GM18861 (cell line): ENCODE measurements around the gene TGFB1.
"Not testable (repeated sequence)": the region's sequence is repeated elsewhere in the genome, so short reads cannot be mapped to it uniquely, and the experiment has no call there.

Experiments used
- ATAC-seq: cut with Tn5 transposase; IDR thresholded peaks from one replicate; pipeline ENCODE4 v1.9.1; 2021; ENCODE audit not compliant: unreplicated experiment

The TGFB1 gene

DNA sequence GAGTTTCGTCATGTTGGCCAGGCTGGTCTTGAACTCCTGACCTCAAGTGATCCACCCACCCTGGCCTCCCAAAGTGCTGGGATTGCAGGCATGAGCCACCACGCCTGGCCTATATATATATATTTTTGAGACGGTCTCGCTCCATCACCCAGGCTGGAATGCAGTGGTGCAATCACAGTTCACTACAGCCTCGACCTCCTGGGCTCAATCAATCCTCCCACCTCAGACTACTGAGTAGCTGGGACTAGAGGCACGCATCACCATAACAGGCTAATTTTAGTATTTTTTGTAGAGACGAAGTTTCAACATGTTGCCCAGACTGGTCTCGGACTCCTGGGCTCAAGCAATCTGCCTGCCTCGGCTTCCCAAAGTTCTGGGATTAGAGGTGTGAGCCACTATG is 6.8 kb downstream of the TGFB1 start:
- ATAC-seq, result not testable (repeated sequence)

DNA sequence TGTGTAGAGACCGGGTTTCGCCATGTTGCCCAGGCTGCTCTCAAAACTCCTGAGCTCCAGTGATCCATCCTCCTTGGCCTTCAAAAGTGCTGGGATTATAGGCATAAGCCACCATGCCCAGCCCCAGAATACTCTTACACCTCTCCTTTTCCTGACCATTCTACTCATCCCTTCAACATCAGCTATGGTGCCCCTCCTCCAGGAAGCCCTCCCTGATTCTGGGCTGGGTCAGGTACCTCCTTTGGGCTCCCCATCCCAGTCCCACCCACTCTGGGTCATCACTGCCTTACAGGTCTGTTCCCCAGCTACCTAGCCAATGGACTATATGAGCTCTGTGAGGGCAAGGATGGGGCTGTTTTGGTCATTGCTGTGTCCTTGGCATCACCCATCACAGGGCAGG is 9.6 kb downstream of the TGFB1 start:
- no peak for ATAC-seq

DNA sequence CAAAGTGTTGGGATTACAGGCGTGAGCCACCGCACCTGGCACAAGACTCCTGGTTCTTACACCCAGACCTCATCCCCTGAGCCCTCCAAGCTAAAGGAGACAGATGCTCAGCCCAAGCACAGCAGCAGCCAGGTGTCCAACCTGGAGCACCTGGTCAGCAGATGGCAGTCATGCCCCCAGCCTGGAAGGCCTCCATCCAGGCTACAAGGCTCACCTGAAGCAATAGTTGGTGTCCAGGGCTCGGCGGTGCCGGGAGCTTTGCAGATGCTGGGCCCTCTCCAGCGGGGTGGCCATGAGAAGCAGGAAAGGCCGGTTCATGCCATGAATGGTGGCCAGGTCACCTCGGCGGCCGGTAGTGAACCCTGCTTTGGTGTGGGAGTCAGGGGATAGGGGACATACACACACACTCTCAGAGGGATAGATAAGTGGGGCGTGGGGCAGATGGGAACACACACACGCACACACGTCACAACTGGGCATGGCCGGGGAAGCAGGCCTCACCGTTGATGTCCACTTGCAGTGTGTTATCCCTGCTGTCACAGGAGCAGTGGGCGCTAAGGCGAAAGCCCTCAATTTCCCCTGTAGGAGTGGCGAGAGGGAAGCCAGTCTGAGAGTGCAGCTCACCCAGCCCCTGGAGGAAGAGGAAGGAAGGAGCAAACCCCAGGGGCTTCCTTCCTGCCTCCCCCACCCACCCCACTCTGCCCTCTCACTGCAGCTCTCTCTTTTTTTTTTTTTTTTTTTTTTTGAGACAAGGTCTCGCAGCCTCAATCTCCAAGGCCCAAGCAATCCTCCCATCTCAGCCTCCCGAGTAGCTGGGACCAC is 11.8 kb downstream of the TGFB1 start:
- ATAC-seq, result no peak

DNA sequence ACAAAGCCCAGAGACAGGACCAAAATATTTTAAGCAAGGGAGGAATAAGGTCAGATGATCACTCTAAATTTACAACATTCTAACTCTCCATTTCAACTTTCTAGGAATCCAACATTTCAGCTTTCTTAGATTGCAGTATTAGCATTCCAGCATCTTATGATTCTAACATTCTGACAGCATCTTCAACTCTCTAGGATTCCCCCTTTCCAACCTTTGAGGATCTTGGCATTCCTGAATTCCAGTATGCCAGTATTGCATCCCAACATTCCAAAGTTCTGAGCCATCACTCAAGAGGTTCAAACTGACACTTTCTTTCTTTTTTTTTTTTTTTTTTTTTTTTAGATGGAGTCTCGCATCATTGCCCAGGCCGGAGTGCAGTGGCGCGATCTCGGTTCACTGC is 13.8 kb downstream of the TGFB1 start:
- no peak for ATAC-seq

DNA sequence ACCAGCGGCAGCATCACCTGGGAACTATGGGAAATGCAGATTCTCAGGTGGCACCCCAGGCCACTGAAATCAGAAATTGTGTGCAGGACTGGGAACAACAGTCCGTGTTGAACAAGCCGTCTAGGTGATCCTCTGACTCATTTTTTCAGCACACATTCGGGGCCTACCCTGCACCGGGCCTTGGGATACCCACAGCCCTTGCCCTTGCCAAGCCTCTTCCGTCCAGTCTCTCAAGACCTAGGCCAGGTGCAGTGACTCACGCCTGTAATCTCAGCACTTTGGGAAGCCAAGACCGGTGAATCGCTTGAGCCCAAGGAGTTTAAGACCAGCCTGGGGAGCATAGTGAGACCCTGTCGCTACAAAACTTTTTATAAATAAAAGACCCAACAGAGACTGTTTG is 18.3 kb downstream of the TGFB1 start:
- ATAC-seq, result no peak

DNA sequence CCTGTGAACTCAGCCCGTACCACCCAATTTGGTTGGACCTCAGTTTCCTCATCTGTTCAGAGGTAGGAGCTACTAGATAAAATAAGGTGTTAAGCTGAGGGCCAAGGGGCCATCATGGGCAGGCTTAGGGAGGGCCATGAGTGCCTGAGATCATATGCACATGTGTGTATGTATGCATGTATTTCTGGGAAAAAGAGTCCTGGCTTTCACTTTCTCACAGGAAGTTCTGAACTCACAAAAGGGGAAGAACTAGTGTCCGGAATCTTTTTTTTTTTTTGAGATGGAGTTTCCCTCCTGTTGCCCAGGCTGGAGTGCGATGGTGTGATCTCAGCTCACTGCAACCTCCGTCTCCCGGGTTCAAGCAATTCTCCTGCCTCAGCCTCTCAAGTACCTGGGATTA is 18.9 kb downstream of the TGFB1 start:
- ATAC-seq, result no peak

DNA sequence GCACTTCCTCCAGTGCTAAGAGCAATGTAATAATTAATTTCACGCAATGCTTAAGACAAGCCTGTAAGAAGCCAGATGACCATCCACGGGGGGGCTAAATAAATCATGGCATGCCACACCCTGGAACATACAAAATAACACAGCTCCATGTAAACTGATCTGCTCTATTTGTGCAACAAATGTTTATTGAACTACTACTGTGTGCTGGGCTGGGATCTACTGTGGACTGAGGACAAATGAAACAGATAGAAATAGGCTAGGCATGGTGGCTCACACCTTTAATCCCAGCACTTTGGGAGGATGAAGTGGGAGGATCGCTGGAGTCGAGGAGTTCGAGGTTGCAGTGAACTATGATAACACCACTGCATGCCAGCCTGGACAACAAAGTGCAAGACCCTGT is 21.3 kb downstream of the TGFB1 start:
- ATAC-seq, result no peak

DNA sequence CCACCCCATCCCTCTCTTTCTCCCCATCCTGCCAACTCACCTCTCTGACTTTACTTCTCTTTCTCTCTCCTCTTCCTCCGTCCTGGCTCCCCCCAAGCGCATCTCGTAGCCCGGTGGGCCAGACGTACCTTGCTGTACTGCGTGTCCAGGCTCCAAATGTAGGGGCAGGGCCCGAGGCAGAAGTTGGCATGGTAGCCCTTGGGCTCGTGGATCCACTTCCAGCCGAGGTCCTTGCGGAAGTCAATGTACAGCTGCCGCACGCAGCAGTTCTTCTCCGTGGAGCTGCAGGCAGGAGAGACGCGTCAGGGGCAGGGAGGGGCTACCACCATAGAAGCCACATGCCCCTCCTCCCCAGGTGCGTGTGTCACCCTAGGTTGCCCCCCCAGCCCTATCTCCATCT is 21.7 kb downstream of the TGFB1 start:
- ATAC-seq, result no peak

DNA sequence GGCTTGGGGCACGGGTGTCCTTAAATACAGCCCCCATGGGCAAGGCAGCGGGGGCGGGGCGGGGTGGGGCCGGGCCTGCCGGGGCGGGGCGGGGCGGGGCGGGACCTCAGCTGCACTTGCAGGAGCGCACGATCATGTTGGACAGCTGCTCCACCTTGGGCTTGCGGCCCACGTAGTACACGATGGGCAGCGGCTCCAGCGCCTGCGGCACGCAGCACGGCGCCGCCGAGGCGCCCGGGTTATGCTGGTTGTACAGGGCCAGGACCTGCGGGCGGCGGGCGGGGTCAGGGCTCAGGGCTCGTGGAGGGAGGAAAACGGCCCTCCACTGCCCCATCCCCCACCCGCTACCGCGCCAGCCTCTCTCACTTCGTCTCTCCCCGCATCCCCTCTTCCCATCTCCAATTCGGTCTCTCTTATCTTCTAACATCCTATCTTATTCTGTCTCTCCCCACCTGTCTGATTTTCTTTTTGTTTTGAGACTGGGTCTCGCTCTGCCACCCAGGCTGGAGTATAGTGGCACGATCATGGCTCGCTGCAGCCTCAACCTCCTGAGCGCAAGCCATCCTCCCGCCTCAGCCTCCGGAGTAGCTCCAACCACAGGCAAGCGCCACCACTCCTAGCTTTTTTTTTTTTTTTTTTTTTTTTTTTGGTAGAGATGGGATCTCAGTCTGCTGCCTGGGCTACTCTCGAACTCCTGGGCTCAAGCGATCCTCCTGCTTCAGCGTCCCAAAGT is 22.6 kb downstream of the TGFB1 start:
- no peak for ATAC-seq

DNA sequence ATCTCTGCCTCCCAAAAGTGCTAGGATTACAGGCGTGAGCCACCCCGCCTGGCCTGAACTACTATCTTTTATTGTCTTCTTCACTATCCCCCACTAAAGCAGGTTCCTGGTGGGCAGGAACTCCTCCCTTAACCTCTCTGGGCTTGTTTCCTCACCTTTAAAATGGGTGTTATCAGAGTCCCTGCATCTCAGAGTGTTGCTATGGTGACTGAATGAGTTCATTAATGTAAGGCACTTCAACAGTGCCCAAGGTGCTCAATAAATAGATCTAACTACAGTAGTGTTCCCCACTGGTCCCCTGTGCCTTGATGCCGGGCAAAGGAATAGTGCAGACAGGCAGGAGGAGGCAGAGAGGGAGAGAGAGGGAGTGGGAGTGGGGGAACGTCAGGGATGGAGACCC is 23.2 kb downstream of the TGFB1 start:
- no peak for ATAC-seq

DNA sequence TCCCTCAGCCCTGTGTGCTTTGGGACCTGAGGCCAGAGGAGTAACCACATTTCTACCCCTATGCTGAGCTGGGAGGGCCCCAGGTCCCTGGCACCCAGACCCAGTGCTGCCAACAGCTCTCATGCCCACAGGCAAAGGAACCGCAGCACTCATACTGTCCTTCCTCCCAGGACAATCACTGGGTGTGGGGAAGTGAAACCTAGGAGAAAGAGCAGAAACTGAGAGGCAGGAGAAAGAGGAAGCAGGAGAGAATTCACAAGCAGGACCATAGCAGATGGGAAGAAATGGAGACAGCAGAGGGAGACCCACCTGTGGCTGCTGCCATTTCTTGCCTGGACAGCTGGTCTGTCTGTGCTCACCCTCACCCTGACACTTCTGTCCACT is 24.9 kb downstream of the TGFB1 start:
- ATAC-seq, result no peak

DNA sequence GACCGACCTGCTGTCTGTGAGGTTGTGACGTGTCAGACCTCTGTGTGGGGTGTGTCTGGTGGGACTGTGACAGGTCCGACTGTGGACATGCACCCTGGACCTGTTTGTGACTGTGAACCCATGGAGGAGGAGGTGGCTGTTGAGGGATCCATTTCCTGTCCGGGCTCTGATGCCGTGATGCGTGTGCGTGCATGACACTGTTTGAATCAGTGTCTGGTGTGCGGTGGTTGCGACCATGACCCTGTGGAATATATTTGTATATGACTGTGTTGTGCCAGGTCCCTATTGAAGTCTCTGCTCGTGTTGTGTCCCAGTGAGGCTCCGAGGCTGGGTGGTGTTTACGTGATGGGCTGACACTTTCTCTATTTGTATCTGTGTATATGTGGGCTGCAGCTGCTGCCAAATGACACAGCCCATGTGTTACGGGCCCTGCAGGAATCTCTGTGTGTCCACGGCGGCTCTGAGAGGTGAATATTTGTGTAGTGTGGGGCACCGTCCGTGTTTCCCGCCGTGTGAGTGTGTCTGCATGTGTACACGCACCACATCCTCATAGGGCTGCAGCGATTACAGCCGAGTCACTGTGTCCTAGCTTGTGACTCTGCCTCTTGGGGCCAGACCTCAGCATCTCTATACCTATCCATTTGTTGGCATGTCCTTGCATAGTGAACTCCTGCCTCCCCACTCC is 25.4 kb downstream of the TGFB1 start:
- no peak for ATAC-seq

DNA sequence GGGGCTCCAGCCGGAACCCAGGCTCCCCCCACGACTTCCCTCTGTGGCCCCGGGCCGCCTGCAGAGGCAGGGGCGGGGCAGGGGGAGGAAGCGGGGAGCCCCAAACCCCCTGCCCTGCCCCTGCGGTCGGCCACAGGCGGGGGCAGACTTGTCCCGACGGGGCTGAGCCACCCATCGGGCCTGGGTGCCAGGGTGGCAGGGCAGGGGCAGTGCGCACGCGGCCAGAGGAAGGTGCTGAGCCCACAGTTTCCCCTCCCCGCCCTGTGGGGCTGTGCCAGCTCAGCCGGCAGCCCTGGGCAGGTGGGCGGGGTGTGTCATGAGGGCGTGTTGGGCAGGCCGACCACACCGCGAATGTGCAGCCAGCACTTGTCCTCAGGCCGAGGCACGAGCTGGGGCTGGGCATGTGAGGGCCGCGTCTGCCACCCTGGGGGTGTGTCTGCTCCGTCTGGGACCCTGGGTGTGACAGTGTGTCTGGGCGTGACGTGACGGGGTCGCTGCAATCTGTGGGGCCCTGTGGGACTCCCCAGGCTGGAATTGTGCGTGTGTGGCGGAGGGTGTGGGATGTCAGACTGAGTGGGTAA is 26.1 kb downstream of the TGFB1 start:
- peak; percentile 39 for ATAC-seq

DNA sequence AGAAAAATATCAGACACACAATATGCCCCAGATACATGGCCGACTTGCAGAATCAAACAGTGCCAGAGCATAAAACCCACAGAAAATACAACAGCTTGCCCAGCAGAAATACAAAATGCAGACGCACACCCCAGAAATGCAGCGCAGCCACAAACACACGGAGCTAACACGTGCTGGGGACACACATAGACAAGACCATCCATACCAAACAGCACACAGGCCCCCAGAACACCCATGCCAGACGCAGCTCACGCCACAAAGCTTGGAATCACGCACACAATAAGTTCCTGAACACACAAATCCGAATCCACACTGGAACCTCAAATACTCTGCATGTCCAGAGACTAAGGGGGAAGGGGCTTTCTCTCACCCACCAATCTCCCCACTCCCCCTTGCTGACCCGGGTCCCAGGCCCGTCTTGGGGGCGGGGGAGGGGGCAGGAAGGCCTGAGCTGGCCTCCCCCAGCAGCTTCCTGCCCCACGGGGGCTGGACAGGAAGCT is 26.6 kb downstream of the TGFB1 start:
- no peak for ATAC-seq

DNA sequence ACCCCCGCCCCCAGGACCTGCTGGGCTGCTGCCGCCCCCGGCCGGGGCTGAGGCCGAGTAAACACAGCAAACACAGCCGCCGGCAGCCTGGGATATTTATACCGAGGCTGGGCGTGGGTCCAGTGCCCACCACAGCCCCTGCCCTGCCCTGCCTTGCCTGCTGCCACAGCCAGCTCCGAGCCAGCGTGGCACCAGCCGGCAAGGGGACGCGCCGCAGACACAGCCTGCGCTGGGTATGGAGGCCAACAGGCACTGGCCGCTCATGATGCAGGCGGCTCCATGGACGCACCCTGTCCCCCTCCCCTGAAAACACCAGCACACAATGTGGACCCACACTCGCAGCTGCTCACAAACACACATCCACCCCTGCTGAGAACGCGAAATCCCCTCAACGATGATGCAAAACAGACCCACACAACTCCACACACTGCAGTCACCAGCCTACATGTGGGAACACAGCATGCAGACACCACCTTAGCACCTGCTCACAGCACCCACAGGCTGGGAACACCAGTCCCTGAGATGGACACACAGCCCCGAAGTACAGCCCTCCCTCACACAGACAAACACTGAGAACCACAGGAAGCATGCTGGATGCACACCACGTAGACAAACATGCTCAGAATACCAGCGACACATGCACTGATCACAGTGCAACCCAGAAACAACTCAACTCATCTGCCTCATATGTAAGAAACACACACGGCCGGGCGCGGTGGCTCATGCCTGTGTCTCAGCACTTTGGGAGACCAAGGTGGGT is 27.6 kb downstream of the TGFB1 start:
- ATAC-seq, result no peak

DNA sequence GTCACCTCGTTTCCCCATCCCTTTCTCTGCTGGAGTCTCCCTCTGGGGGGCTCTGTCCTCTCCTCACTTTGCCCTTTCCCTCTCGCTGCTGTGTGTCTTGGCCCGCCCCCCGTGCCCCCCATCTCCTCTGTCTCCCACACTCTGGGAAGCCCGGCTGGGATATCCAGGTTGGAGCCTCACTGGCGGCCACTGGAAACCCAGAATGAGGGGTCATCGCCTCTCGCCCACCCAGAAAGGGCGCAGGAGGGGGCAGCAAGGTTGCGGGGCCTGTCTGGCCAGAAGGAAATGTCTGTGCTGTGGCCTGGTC is 28.1 kb downstream of the TGFB1 start:
- ATAC-seq, result no peak

DNA sequence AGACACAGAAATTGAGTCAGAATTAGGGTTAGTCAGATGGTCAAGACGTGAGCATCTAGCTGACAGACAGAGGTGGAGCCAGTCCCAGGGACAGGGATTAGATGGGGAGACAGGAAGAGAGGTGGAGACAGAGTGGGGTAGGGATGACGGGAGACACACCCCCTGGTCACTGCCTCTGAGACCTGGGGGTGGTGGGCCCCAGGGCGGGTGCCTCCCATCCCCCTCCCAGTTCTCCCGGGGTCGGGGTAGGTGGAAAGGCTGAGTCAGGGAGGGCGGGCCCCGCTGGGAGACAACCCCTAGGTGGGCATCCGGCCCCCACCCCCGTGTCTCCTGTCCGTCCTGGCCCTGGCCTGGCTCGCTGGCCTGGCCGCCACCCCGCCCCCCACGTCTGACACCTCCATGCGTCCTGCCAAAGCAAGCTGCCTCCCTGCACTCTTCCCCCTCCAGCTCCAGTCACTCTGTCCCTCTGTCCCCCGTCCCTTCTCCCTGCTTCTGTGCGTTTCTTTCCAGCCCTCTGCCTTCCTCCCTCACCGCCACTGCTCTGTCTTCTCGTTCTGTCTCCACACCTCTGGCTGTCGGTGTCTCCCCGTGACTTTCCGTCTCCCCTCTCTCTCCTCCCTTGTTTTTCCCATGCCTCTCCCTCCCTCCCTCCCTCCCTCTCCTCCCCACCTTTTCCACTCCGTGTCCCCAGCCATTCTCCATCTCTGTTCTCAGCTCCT is 28.6 kb downstream of the TGFB1 start:
- no peak for ATAC-seq

DNA sequence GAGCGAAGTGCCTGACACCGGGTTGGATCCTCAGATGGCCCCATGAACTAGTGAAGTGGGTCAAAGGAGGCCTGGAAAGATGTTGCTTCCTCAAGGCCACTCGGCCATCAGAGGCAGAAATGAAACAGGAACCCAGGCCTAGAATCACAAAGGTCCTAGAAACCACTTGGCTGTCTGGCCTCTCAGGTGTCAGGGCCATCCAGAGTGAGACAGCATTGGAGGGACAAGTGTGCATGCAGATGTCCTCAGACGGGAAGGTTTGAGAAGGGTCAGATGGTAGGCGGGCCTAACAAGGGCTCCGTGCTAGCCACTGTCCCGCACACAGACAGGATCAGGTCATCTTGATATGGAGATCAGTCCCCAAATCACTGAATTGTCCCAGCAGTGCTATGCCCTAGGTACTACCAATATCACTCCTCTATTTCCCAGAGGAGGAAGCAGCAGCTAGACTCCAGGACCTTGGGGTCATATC is 29.5 kb downstream of the TGFB1 start:
- ATAC-seq, result no peak

DNA sequence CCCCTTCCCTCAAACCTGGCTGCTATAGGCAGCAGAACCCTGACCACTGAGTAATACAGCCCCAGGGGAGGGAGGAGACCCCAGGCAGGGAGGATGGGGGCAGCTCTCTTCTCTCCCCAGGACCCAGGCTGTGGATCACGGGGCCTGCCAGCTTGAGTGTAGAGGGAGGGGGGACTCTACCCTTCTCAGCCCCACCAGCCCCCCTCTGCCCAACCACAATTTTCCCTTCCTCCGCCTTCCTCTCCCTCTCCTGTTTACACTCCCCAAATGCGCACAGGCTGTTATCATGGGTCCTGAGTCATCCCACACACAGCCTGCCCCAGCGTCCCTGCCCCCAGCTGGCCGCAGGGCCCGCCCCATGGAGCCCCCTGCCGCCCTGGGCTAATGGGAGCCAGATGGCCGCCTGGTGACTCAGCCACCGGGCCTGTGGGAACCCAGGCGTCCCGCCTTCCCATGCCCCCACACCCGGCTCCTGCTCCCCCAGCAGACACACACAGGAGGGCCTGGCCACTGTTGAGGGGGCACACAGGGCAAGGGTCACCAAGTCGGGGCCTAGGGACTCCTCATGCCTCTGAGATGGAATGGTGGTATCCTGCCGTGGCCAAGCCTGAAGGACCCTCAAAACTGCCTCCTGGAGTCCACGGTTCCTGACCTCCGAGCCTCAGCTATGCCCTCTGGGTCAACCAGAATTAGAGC is 30.1 kb downstream of the TGFB1 start:
- no peak for ATAC-seq

DNA sequence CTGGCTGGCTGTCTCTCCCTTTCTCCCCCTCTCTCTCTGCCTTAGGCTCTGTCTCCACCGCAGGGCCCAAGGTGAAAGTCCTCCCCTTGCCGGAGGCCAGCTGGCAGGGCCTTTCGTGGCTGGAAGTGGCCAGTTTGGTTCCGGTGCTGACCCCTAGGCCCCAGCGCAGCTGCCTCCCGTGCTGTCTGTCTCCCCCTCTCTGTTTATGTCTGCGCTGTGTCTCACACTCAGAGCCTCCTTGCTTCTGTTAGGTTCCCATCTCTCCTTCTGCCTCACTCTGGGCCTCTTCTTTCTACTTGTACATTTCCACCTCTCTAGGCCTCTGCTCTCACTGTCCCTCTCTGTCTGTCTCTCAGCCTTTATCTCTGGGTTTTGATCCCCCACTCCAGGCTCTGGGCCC is 30.7 kb downstream of the TGFB1 start:
- ATAC-seq, result no peak
